Activated naive CD4-positive, alpha-beta T cell treated with anti-CD3 and anti-CD28 coated beads, Interleukin-2, amount 10 ng/mL, durations not matched to agents 7 days and 5 days (primary cell): ENCODE results near the gene STIM1.
"Not testable (repeated sequence)": the region's sequence is repeated elsewhere in the genome, so short reads cannot be mapped to it uniquely, and the experiment has no call there.

ENCODE experiments used
- CTCF ChIA-PET: fragments of 350-600 bp; sonication (Branson Sonifier 250); formaldehyde crosslinking; loops from one replicate; lab custom pipeline; 2021; ENCODE audit warnings: antibody characterized with exemption; lab: Charles Lee
- DNase-seq: peaks from one replicate; pipeline ENCODE4 v3.0.0-alpha.2; 2020
- H3K27ac Mint-ChIP-seq: one replicate; pipeline ENCODE4 v1.8.0; 2021; ENCODE audit warnings: mild to moderate bottlenecking, moderate library complexity, mixed read lengths
- H3K27me3 Mint-ChIP-seq: one replicate; pipeline ENCODE4 v1.8.0; 2021; ENCODE audit warnings: mild to moderate bottlenecking, mixed read lengths
- H3K36me3 Mint-ChIP-seq: one replicate; pipeline ENCODE4 v1.8.0; 2021; ENCODE audit warnings: mixed read lengths
- H3K4me1 Mint-ChIP-seq: one replicate; pipeline ENCODE4 v1.8.0; 2021; ENCODE audit warnings: mixed read lengths
- H3K4me3 Mint-ChIP-seq: one replicate; pipeline ENCODE4 v1.8.0; 2021; ENCODE audit warnings: mild to moderate bottlenecking, moderate library complexity, mixed read lengths
- H3K9me3 Mint-ChIP-seq: one replicate; pipeline ENCODE4 v1.8.0; 2021; ENCODE audit warnings: mixed read lengths

STIM1 gene

GRCh38 chr11:3854977-3855807 lies at the start of gene STIM1:
Gene STIM1, plus strand, starts transcription at chr11:3855664. Its CDS starts 607 bp downstream, at chr11:3856271.
- H3K27me3 Mint-ChIP-seq, result peaks cover 6% of the 10 kb centered on the region
- H3K27ac Mint-ChIP-seq, result peak within 1 kb of the TSS; percentile 98
- CTCF ChIA-PET, result interaction anchor here (0.6 to 9.7 kb wide), 48 partner anchors 9 to 242 kb away, joined by 3 to 179 read pairs (median 4); partner anchors contain the start of genes PGAP2 and RHOG
- no peaks in the 10 kb centered on the region for H3K9me3 Mint-ChIP-seq
- peaks cover 20% of the 10 kb centered on the region for H3K36me3 Mint-ChIP-seq
- DNase-seq, result peak; percentile 97
- H3K4me1 Mint-ChIP-seq, result peaks cover 60% of the 10 kb centered on the region
- peak within 1 kb of the TSS; percentile 98 for H3K4me3 Mint-ChIP-seq

GRCh38 chr11:3807909-3808860 lies 47.3 kb upstream of the STIM1 start, which contains the start of gene PGAP2:
Gene PGAP2, plus strand, starts transcription at chr11:3808560. Its CDS starts 2,700 bp downstream, at chr11:3811260.
- Mint-ChIP-seq H3K4me3 (peak within 1 kb of the TSS; percentile 93), H3K9me3 (no peaks in the 10 kb centered on the region), H3K36me3 (peaks cover 2% of the 10 kb centered on the region), H3K27ac (peak within 1 kb of the TSS; percentile 91), H3K27me3 (no peaks in the 10 kb centered on the region), H3K4me1 (peaks cover 26% of the 10 kb centered on the region)
- DNase-seq, result peak; percentile 81
- CTCF ChIA-PET, result interaction anchor here (0.6 to 5.1 kb wide), 46 partner anchors 10 to 330 kb away, joined by 3 to 34 read pairs (median 6); partner anchors contain the start of genes ART1, NUP98 and RHOG

- peak; percentile 72 for DNase-seq
- no peaks in the 10 kb centered on the region for H3K27me3 Mint-ChIP-seq
- H3K9me3 Mint-ChIP-seq, result no peaks in the 10 kb centered on the region
- peak overlapping the region; percentile 79 for H3K27ac Mint-ChIP-seq
- H3K4me3 Mint-ChIP-seq, result peak overlapping the region; percentile 93
- H3K36me3 Mint-ChIP-seq, result peaks cover 2% of the 10 kb centered on the region
- peaks cover 25% of the 10 kb centered on the region for H3K4me1 Mint-ChIP-seq
- CTCF ChIA-PET, result interaction anchor here (0.6 to 5.1 kb wide), 44 partner anchors 10 to 331 kb away, joined by 3 to 34 read pairs (median 6); partner anchors contain the start of genes ART1, NUP98 and RHOG
These were observed 46.4 kb upstream of the STIM1 start for GRCh38 chr11:3808861-3809623.

DNA sequence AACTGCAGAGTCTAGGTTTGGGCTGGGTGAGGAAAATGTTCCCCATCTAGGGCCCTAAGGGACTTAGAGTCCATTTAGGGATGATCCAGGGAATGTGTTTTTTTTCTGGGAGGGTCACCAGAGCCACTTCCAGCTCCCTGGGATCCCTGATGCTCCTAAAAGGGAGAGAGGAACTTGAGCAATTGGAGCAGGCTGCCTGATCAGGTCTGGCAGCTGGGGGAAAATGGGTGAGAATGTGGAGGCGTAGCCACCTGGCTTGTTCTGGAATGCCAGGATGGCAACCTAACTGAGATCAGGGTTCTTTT lies 45.9 kb upstream of the STIM1 start:
- DNase-seq, result no peak
- H3K36me3 Mint-ChIP-seq, result peaks cover 2% of the 10 kb centered on the region
- H3K27ac Mint-ChIP-seq, result no peak overlapping the region
- no peaks in the 10 kb centered on the region for H3K27me3 Mint-ChIP-seq
- H3K9me3 Mint-ChIP-seq, result no peaks in the 10 kb centered on the region
- peaks cover 21% of the 10 kb centered on the region for H3K4me1 Mint-ChIP-seq
- no peak overlapping the region for H3K4me3 Mint-ChIP-seq
- CTCF ChIA-PET, result interaction anchor here (0.9 to 5.1 kb wide), 33 partner anchors 10 to 332 kb away, joined by 3 to 34 read pairs (median 6); partner anchors contain the start of genes NUP98 and RHOG

DNA sequence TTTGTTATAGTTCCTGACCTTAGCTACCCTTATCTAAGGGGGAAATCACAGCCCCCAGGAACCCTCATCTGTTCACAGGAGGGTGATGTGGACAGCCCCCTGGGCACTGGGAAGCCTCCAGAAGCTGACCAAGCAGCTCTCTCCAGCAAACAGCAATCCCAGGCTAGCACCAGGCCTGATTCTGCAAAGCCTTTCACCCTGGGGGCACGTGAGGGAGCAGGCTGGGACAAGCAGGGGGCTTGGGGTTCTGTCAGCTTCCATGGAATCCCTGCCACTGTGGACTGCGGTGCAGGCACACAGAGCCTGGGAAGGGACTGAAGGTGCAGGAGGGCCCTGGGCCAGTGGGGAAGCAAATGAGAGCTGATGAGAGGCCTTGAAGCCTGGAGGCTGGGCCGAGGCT lies 45.0 kb upstream of the STIM1 start:
- H3K36me3 Mint-ChIP-seq, result peaks cover 2% of the 10 kb centered on the region
- peaks cover 21% of the 10 kb centered on the region for H3K4me1 Mint-ChIP-seq
- H3K4me3 Mint-ChIP-seq, result no peak overlapping the region
- CTCF ChIA-PET, result interaction anchor here (1.2 to 5.1 kb wide), 10 partner anchors 9 to 263 kb away, joined by 4 to 34 read pairs (median 15); partner anchors contain the start of gene RHOG
- no peak for DNase-seq
- no peak overlapping the region for H3K27ac Mint-ChIP-seq
- H3K9me3 Mint-ChIP-seq, result no peaks in the 10 kb centered on the region
- no peaks in the 10 kb centered on the region for H3K27me3 Mint-ChIP-seq

DNA sequence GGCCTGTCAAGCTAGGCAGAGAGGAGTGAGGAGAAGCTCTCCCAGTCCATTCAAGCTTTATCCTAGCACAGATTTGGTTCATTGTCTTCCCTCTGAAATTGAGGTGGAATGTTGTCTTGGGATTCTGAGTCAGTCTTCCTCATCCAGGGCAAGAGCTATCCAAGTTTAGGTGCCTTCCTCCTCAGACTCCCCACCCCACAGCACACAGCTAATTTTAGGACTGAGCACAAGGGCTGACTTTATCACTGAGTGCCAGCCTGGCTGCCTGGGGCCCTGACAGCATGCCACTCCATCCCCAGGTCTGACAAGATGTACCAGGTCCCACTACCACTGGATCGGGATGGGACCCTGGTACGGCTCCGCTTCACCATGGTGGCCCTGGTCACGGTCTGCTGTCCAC lies 44.5 kb upstream of the STIM1 start:
- H3K4me3 Mint-ChIP-seq, result no peak overlapping the region
- CTCF ChIA-PET, result interaction anchor here (0.6 to 5.1 kb wide), 10 partner anchors 8 to 262 kb away, joined by 3 to 27 read pairs (median 5); partner anchors contain the start of gene RHOG
- DNase-seq, result no peak
- no peaks in the 10 kb centered on the region for H3K9me3 Mint-ChIP-seq
- peaks cover 2% of the 10 kb centered on the region for H3K36me3 Mint-ChIP-seq
- no peaks in the 10 kb centered on the region for H3K27me3 Mint-ChIP-seq
- H3K27ac Mint-ChIP-seq, result no peak overlapping the region
- peaks cover 21% of the 10 kb centered on the region for H3K4me1 Mint-ChIP-seq

- H3K27me3 Mint-ChIP-seq, H3K4me3 Mint-ChIP-seq, CTCF ChIA-PET, H3K4me1 Mint-ChIP-seq, H3K36me3 Mint-ChIP-seq, H3K27ac Mint-ChIP-seq, DNase-seq, H3K9me3 Mint-ChIP-seq: not testable (repeated sequence)
These were observed 40.6 kb upstream of the STIM1 start for GRCh38 chr11:3814832-3815231.

DNA sequence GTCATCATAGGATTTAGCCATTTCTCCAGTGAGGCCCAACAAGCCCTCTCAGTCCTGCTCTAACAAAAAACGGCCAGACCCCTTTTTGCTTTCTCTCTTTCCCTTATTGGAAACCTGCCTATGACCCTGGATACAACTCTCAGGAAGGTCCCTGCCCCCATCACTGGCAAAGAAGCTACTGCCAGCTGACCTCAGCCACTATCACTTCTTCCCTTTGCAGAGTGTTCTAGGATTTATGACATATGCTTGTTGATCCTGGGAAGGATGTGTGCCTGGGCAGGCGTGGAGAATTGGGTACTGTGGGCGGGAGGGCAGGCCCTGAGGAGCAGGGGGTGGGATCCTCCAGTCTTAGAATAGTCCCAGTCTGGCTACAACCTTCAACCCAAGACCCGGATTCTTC lies 39.6 kb upstream of the STIM1 start:
- Mint-ChIP-seq H3K27me3 (no peaks in the 10 kb centered on the region), H3K9me3 (no peaks in the 10 kb centered on the region), H3K4me3 (no peak overlapping the region), H3K27ac (no peak overlapping the region), H3K36me3 (peaks cover 3% of the 10 kb centered on the region), H3K4me1 (no peaks in the 10 kb centered on the region)
- CTCF ChIA-PET, result no interaction called here
- no peak for DNase-seq

DNA sequence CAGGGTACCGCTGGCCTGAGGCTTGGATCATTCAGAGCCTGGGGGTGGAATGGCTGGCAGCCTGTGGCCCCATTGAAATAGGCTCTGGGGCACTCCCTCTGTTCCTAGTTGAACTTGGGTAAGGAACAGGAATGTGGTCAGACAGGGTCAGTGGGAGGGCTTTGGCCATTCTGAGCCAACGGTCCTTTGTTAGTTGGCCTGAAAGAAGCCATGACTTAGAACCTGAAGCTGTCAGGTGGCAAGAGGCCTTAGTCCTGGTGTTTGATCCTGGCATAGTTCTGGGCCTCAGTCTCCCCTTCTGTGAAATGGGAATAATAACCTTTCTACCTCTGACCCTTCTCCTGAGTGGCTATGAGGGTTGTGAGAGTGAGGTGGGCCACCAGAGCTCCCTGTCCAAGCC lies 38.8 kb upstream of the STIM1 start:
- no peaks in the 10 kb centered on the region for H3K4me1 Mint-ChIP-seq
- H3K27ac Mint-ChIP-seq, result no peak overlapping the region
- CTCF ChIA-PET, result interaction anchor here (0.6 kb wide), 1 partner anchor 10 kb away, joined by 3 read pairs; no protein-coding TSS in a partner anchor
- no peak overlapping the region for H3K4me3 Mint-ChIP-seq
- no peaks in the 10 kb centered on the region for H3K9me3 Mint-ChIP-seq
- DNase-seq, result no peak
- peaks cover 3% of the 10 kb centered on the region for H3K36me3 Mint-ChIP-seq
- no peaks in the 10 kb centered on the region for H3K27me3 Mint-ChIP-seq

DNA sequence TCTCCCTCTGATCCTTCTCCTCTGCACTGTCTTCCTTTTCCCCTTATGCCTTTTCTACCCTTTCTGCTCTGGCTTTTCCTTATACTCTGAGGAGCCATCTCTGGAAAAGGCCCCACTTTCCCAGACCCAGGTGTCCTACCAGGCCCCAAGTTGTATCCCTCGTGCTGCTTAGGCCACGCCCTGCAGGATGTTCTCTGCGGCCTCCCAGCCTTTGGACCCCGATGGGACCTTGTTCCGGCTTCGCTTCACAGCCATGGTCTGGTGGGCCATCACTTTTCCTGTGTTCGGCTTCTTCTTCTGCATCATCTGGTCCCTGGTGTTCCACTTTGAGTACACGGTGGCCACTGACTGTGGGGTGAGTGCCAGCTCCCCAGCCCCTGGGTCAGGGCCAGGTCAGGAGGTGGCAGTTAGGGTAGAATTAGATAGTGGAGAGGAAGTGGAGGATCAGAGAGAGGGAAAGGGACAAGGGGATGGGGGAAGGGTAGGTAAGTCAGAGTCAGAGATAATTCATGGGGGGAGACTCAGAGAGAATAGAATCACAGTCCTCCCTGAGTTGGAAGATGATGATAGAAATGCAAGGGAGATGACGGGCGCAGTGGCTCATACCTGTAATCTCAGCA lies 38.2 kb upstream of the STIM1 start:
- DNase-seq, result no peak
- H3K27me3 Mint-ChIP-seq, result no peaks in the 10 kb centered on the region
- H3K4me1 Mint-ChIP-seq, result no peaks in the 10 kb centered on the region
- no peaks in the 10 kb centered on the region for H3K9me3 Mint-ChIP-seq
- CTCF ChIA-PET, result interaction anchor here (1.9 to 3.6 kb wide), 2 partner anchors 9 to 255 kb away, joined by 4 to 21 read pairs; partner anchors contain the start of gene PGAP2
- no peak overlapping the region for H3K27ac Mint-ChIP-seq
- peaks cover 3% of the 10 kb centered on the region for H3K36me3 Mint-ChIP-seq
- no peak overlapping the region for H3K4me3 Mint-ChIP-seq

GRCh38 chr11:3820971-3821370 lies 34.5 kb upstream of the STIM1 start:
- H3K9me3 Mint-ChIP-seq, result no peaks in the 10 kb centered on the region
- CTCF ChIA-PET, result interaction anchor here (0.6 to 3.6 kb wide), 4 partner anchors 12 to 252 kb away, joined by 3 to 21 read pairs (median 3); partner anchors contain the start of gene PGAP2
- no peak for DNase-seq
- peaks cover 24% of the 10 kb centered on the region for H3K36me3 Mint-ChIP-seq
- H3K27me3 Mint-ChIP-seq, result no peaks in the 10 kb centered on the region
- H3K4me1 Mint-ChIP-seq, result peaks cover 21% of the 10 kb centered on the region
- no peak overlapping the region for H3K27ac Mint-ChIP-seq
- no peak overlapping the region for H3K4me3 Mint-ChIP-seq

GRCh38 chr11:3822312-3822711 lies 33.2 kb upstream of the STIM1 start:
- peaks cover 36% of the 10 kb centered on the region for H3K36me3 Mint-ChIP-seq
- CTCF ChIA-PET, result interaction anchor here (1.0 to 1.7 kb wide), 3 partner anchors 12 to 251 kb away, joined by 3 to 5 read pairs (median 3); no protein-coding TSS in a partner anchor
- peaks cover 30% of the 10 kb centered on the region for H3K4me1 Mint-ChIP-seq
- no peak overlapping the region for H3K4me3 Mint-ChIP-seq
- DNase-seq, result no peak
- no peaks in the 10 kb centered on the region for H3K9me3 Mint-ChIP-seq
- H3K27me3 Mint-ChIP-seq, result no peaks in the 10 kb centered on the region
- no peak overlapping the region for H3K27ac Mint-ChIP-seq
